DMS153 (cell line): ENCODE data around the gene ATXN1.

ENCODE experiments used
- DNase-seq: peaks from one replicate; lab custom pipeline; 2025; lab: John Stamatoyannopoulos, UW

The ATXN1 gene

GRCh38 chr6:16762268-16762549 is 949 bp upstream of the ATXN1 start:
- DNase-seq = no peak

- DNase-seq = no peak
Observed at GRCh38 chr6:16761471-16762267, 409 bp upstream of the ATXN1 start.

GRCh38 chr6:16759646-16760515 is 1.4 kb downstream of the ATXN1 start:
- DNase-seq = no peak

GRCh38 chr6:16759181-16759645 is 2.0 kb downstream of the ATXN1 start:
- no peak for DNase-seq

GRCh38 chr6:16758163-16758975 is 2.9 kb downstream of the ATXN1 start:
- no peak for DNase-seq

GRCh38 chr6:16757332-16757731 is 3.9 kb downstream of the ATXN1 start:
- no peak for DNase-seq

GRCh38 chr6:16756660-16757255 is 4.5 kb downstream of the ATXN1 start:
- DNase-seq = no peak

- no peak for DNase-seq
Observed at GRCh38 chr6:16755544-16755943, 5.7 kb downstream of the ATXN1 start.

GRCh38 chr6:16754876-16755275 is 6.4 kb downstream of the ATXN1 start:
- DNase-seq = no peak

GRCh38 chr6:16754274-16754673 is 7.0 kb downstream of the ATXN1 start:
- no peak for DNase-seq

GRCh38 chr6:16753341-16753740 is 7.9 kb downstream of the ATXN1 start:
- no peak for DNase-seq

GRCh38 chr6:16752206-16752866 is 8.9 kb downstream of the ATXN1 start:
- DNase-seq = no peak

GRCh38 chr6:16751251-16751946 is 9.9 kb downstream of the ATXN1 start:
- DNase-seq = no peak

GRCh38 chr6:16750566-16750965 is 10.7 kb downstream of the ATXN1 start:
- DNase-seq = no peak

GRCh38 chr6:16749516-16750485 is 11.5 kb downstream of the ATXN1 start:
- no peak for DNase-seq

- DNase-seq = no peak
Observed at GRCh38 chr6:16748025-16748319, 13.3 kb downstream of the ATXN1 start.

GRCh38 chr6:16747232-16748024 is 13.8 kb downstream of the ATXN1 start:
- DNase-seq = no peak

- DNase-seq = no peak
Observed at GRCh38 chr6:16746812-16747211, 14.4 kb downstream of the ATXN1 start.

- DNase-seq = no peak
Observed at GRCh38 chr6:16746401-16746800, 14.9 kb downstream of the ATXN1 start.
